D341Med (cell line): ENCODE data around the gene RNU7-1.

Experiments
- DNase-seq: peaks from one replicate; pipeline ENCODE4 v3.0.0; 2012; ENCODE audit warnings: low spot score

Gene RNU7-1

GRCh38 chr12:6937481-6938352, 5.9 kb upstream of the RNU7-1 start:
- peak; percentile 93 for DNase-seq

- no peak for DNase-seq
These were observed 5.0 kb upstream of the RNU7-1 start for GRCh38 chr12:6938353-6939190.

- DNase-seq, result no peak
These were observed 4.5 kb upstream of the RNU7-1 start for GRCh38 chr12:6939191-6939540.

GRCh38 chr12:6941267-6941666, 2.3 kb upstream of the RNU7-1 start:
- DNase-seq, result no peak

- DNase-seq, result no peak
These were observed 1.8 kb upstream of the RNU7-1 start for GRCh38 chr12:6941782-6942181.

GRCh38 chr12:6942331-6942665, 1.3 kb upstream of the RNU7-1 start:
- no peak for DNase-seq

- peak; percentile 89 for DNase-seq
These were observed 261 bp upstream of the RNU7-1 start for GRCh38 chr12:6943389-6943721.

GRCh38 chr12:6944381-6945186, 968 bp downstream of the RNU7-1 start:
- DNase-seq, result peak; percentile 85

GRCh38 chr12:6945613-6946012, 2.0 kb downstream of the RNU7-1 start:
- no peak for DNase-seq

- no peak for DNase-seq
These were observed 2.7 kb downstream of the RNU7-1 start for GRCh38 chr12:6946033-6946919.

- DNase-seq, result no peak
These were observed 3.3 kb downstream of the RNU7-1 start for GRCh38 chr12:6946920-6947374.

GRCh38 chr12:6947615-6948014, 4.0 kb downstream of the RNU7-1 start:
- DNase-seq, result no peak

GRCh38 chr12:6948873-6949594, 5.4 kb downstream of the RNU7-1 start:
- peak; percentile 57 for DNase-seq

- no peak for DNase-seq
These were observed 6.8 kb downstream of the RNU7-1 start for GRCh38 chr12:6950401-6950801.

GRCh38 chr12:6950811-6951540, 7.4 kb downstream of the RNU7-1 start, which contains the start of gene PTPN6:
Gene PTPN6, plus strand, starts transcription at chr12:6951356. Its CDS starts 157 bp downstream, at chr12:6951513.
- no peak for DNase-seq

GRCh38 chr12:6951551-6952120, 8.0 kb downstream of the RNU7-1 start:
- DNase-seq, result no peak

GRCh38 chr12:6952121-6952862, 8.7 kb downstream of the RNU7-1 start:
- no peak for DNase-seq

GRCh38 chr12:6952863-6953441, 9.3 kb downstream of the RNU7-1 start:
- DNase-seq, result no peak
